Thoracic aorta (tissue), 2 donors: ENCODE data around the gene ZNF799. TPM values are rescaled to one million over a fixed set of nuclear protein-coding genes. Genes with fewer than 3 reads are reported as not detected.
"Not testable (repeated sequence)": the region's sequence is repeated elsewhere in the genome, so short reads cannot be mapped to it uniquely, and the experiment has no call there.

Source experiments
- ATAC-seq: fragments of 150-250 bp; one replicate; pipeline ENCODE4 v1.8.0; 2017; ENCODE audit warnings: low read depth; ENCODE audit not compliant: insufficient number of reproducible peaks, low FRiP score
- DNase-seq: peaks from one replicate; pipeline ENCODE4 v3.0.0-alpha.2; 2020; ENCODE audit warnings: low spot score
- H3K27ac ChIP-seq, 2 donors: fragments of 200-600 bp; sonication (generic); 1 replicate in 1 of 2; 2 replicates in 1 of 2; pipeline ENCODE4 v1.5.1; 2016; ENCODE audit warnings: mild to moderate bottlenecking in 2 of 2, moderate library complexity in 2 of 2
- H3K27me3 ChIP-seq: fragments of 200-600 bp; sonication (generic); replicated peaks from 2 replicates; pipeline ENCODE4 v1.6.0; 2016; ENCODE audit warnings: mild to moderate bottlenecking; ENCODE audit not compliant: insufficient read depth
- H3K36me3 ChIP-seq: fragments of 200-600 bp; sonication (generic); one replicate; pipeline ENCODE4 v1.5.1; 2016
- H3K4me1 ChIP-seq, 2 donors: fragments of 200-600 bp; sonication (generic); 1 replicate in 1 of 2; 2 replicates in 1 of 2; pipeline versions ENCODE4 v1.5.1 to v1.6.0; 2016; ENCODE audit warnings: low read depth in 2 of 2, mild to moderate bottlenecking in 1 of 2; ENCODE audit not compliant: control insufficient read depth in 1 of 2
- H3K4me3 ChIP-seq: fragments of 200-600 bp; sonication (generic); 2 replicates; pipeline ENCODE4 v1.5.1; 2016; ENCODE audit warnings: mild to moderate bottlenecking
- H3K9me3 ChIP-seq: fragments of 200-600 bp; sonication (generic); 2 replicates; pipeline ENCODE4 v1.5.1; 2016
- total RNA-seq, 2 donors: library from RNA; depleted of rRNA; stranded (reverse); fragments of >200 nt; gene quantifications; one replicate each; pipeline versions ENCODE4 v1.1.0 to v1.2.3, GENCODE V29; 2016
- TF ChIP-seq, protein P1 (sequence below): fragments of 200-600 bp; sonication (generic); IDR thresholded peaks from one replicate; pipeline ENCODE4 v1.5.1; 2019; ENCODE audit warnings: antibody characterized with exemption

Gene ZNF799
- 1 to 10 TPM; 6.8 to 7.6 TPM for total RNA-seq

GRCh38 chr19:12400633-12401502 is at the start of gene ZNF799:
Gene ZNF799 (minus strand): TSS chr19:12401271. CDS start chr19:12401070, 201 bp downstream.
- Histone ChIP-seq H3K27me3 (no peaks in the 10 kb centered on the region), H3K9me3 (no peaks in the 10 kb centered on the region), H3K27ac (peak within 1 kb of the TSS; percentile 83 to 84), H3K4me3 (peak within 1 kb of the TSS; percentile 92), H3K4me1 (peaks cover 5 to 7% of the 10 kb centered on the region in 2 donors), H3K36me3 (no peaks in the 10 kb centered on the region)
- TF ChIP-seq, protein P1, sequence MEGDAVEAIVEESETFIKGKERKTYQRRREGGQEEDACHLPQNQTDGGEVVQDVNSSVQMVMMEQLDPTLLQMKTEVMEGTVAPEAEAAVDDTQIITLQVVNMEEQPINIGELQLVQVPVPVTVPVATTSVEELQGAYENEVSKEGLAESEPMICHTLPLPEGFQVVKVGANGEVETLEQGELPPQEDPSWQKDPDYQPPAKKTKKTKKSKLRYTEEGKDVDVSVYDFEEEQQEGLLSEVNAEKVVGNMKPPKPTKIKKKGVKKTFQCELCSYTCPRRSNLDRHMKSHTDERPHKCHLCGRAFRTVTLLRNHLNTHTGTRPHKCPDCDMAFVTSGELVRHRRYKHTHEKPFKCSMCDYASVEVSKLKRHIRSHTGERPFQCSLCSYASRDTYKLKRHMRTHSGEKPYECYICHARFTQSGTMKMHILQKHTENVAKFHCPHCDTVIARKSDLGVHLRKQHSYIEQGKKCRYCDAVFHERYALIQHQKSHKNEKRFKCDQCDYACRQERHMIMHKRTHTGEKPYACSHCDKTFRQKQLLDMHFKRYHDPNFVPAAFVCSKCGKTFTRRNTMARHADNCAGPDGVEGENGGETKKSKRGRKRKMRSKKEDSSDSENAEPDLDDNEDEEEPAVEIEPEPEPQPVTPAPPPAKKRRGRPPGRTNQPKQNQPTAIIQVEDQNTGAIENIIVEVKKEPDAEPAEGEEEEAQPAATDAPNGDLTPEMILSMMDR: no peak
- ATAC-seq (peak; percentile 90), DNase-seq (peak; percentile 97)

- H3K9me3 ChIP-seq: peaks cover 35% of the 10 kb centered on the region
- ATAC-seq (no peak), DNase-seq (no peak)
- TF ChIP-seq, protein P1: no peak
- H3K27ac ChIP-seq: no peak overlapping the region
- peaks cover 5% of the 10 kb centered on the region for H3K36me3 ChIP-seq
- no peaks in the 10 kb centered on the region for H3K4me1 ChIP-seq
- no peak overlapping the region for H3K4me3 ChIP-seq
- H3K27me3 ChIP-seq: no peaks in the 10 kb centered on the region
Measured at GRCh38 chr19:12450844-12451243, 49.8 kb upstream of the ZNF799 start.

GRCh38 chr19:12448808-12449207 is 47.7 kb upstream of the ZNF799 start:
- TF ChIP-seq, protein P1: no peak
- Histone ChIP-seq H3K4me3 (no peak overlapping the region), H3K4me1 (no peaks in the 10 kb centered on the region), H3K9me3 (peaks cover 29% of the 10 kb centered on the region), H3K27ac (no peak overlapping the region), H3K36me3 (no peaks in the 10 kb centered on the region), H3K27me3 (no peaks in the 10 kb centered on the region)
- no peak for DNase-seq
- no peak for ATAC-seq

GRCh38 chr19:12440541-12441316 is 39.7 kb upstream of the ZNF799 start, which contains the start of gene ZNF443:
Gene ZNF443 (minus strand): TSS chr19:12441021. CDS start chr19:12440914, 107 bp downstream.
- ATAC-seq: peak; percentile 93
- peak within 1 kb of the TSS; percentile 76 for H3K4me3 ChIP-seq
- H3K27ac ChIP-seq: peak within 1 kb of the TSS; percentile 52 to 73
- peak; percentile 98 for DNase-seq
- H3K27me3 ChIP-seq: no peaks in the 10 kb centered on the region
- H3K36me3 ChIP-seq: no peaks in the 10 kb centered on the region
- TF ChIP-seq, protein P1: no peak
- H3K9me3 ChIP-seq: no peaks in the 10 kb centered on the region
- H3K4me1 ChIP-seq: peaks cover 0 to 6% of the 10 kb centered on the region in 2 donors

DNA sequence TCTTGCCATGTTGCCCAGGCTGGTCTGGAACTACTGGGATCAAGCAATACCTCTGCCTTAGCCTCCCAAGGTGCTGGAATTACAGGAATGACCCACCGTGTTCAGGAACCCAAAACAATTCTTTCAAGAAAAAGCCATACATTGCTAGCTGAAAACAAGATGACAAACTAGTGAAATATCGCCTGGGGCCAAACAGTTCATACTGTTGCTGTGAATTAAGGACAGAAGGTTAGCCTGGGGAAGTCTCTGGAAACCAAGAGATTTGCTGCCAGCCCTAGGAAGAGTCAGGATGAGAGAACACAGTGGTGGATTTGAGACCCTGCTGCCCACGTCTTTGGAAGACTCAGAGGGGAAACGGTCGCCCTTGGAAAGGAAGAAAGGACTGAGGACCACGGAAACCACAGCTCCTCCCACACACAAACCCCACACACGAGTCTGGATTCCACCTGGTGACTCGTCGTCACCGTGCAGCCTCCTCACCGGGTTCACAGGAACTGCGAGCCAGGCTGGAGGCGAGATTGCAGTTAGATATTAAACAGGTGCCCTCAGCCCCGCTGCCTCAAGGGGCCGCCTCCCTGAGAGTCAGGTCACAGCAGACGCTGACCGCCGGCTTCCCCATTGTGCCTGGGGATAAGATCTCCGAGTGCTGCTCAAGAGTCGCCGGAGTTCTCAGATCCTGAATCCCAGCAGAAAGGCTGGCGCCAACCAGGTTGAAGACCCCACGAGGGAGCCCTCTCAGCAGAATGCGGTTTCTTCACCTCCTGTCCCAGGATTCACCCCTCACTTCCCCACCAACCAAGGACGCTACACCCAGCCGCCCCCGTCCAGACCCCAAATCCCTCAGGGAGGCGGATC is 38.8 kb upstream of the ZNF799 start:
- not testable (repeated sequence) for H3K4me1 ChIP-seq, ATAC-seq, DNase-seq, H3K9me3 ChIP-seq, H3K36me3 ChIP-seq, H3K27me3 ChIP-seq
- peak overlapping the region; percentile 76 for H3K4me3 ChIP-seq
- H3K27ac ChIP-seq: peak overlapping the region; percentile 52 to 73

- peaks cover 11% of the 10 kb centered on the region for H3K9me3 ChIP-seq
- DNase-seq, H3K4me1 ChIP-seq, H3K27me3 ChIP-seq, H3K27ac ChIP-seq, H3K4me3 ChIP-seq, ATAC-seq: not testable (repeated sequence)
- H3K36me3 ChIP-seq: peaks cover 16% of the 10 kb centered on the region
Measured at GRCh38 chr19:12430726-12431299, 29.7 kb upstream of the ZNF799 start.
